Type B pancreatic cell (in vitro differentiated cells): Measurements from ENCODE around the gene PRKG1. TPM values are rescaled to one million over a fixed set of nuclear protein-coding genes. Genes with fewer than 3 reads are reported as not detected.

Experiments
- DNase-seq: peaks from one replicate; pipeline ENCODE4 v3.0.0; 2021; ENCODE audit warnings: mixed read lengths; ENCODE audit not compliant: unreplicated experiment; ENCODE audit errors: extremely low spot score
- H3K27ac Mint-ChIP-seq: 2 replicates; pipeline ENCODE4 v1.8.0; 2021; ENCODE audit warnings: mild to moderate bottlenecking, mixed read lengths
- H3K27me3 Mint-ChIP-seq: 2 replicates; pipeline ENCODE4 v1.8.0; 2021; ENCODE audit warnings: mixed read lengths
- H3K36me3 Mint-ChIP-seq: 2 replicates; pipeline ENCODE4 v1.8.0; 2021; ENCODE audit warnings: mixed read lengths
- H3K4me1 Mint-ChIP-seq: one replicate; pipeline ENCODE4 v1.8.0; 2021; ENCODE audit warnings: mixed read lengths; ENCODE audit not compliant: unreplicated experiment
- H3K4me3 Mint-ChIP-seq: 2 replicates; pipeline ENCODE4 v1.8.0; 2021; ENCODE audit warnings: mild to moderate bottlenecking, mixed read lengths
- H3K9me3 Mint-ChIP-seq: 2 replicates; pipeline ENCODE4 v1.8.0; 2021; ENCODE audit warnings: mixed read lengths
- total RNA-seq: library from RNA; stranded (reverse); gene quantifications from 2 replicates; pipeline ENCODE4 v1.2.1, GENCODE V29; 2021; ENCODE audit warnings: low replicate concordance
- TF ChIP-seq, protein P1 (sequence below): fragments of 200-600 bp; sonication (generic); conservative IDR thresholded peaks from 2 replicates; pipeline ENCODE4 v1.5.0; 2021; ENCODE audit warnings: antibody characterized with exemption, mild to moderate bottlenecking

The PRKG1 gene
- total RNA-seq, 1 donor from 2014 or later, result 12.3 TPM

DNA sequence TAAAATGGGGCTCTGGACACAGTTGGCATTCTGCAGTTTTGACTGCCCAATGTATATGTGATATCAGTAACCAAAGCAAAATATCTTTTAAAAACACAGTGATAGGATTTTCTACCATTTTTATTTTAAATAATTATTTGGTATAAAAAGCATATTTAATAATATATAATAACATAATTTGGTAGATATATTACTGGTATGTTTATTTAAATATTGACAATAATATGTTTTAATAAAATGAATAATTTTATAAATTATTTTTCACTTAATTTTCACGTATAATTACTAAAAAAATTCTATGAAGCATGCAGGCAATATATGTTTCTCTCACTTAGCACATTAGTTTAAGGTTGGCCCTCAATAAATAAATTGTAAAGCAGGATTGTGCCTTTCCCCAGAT is 269.1 kb downstream of the PRKG1 start:
- Mint-ChIP-seq H3K27ac (no peak overlapping the region), H3K4me3 (no peak overlapping the region), H3K27me3 (no peaks in the 10 kb centered on the region), H3K9me3 (peaks cover 7% of the 10 kb centered on the region), H3K36me3 (no peaks in the 10 kb centered on the region), H3K4me1 (no peaks in the 10 kb centered on the region)
- TF ChIP-seq, protein P1, sequence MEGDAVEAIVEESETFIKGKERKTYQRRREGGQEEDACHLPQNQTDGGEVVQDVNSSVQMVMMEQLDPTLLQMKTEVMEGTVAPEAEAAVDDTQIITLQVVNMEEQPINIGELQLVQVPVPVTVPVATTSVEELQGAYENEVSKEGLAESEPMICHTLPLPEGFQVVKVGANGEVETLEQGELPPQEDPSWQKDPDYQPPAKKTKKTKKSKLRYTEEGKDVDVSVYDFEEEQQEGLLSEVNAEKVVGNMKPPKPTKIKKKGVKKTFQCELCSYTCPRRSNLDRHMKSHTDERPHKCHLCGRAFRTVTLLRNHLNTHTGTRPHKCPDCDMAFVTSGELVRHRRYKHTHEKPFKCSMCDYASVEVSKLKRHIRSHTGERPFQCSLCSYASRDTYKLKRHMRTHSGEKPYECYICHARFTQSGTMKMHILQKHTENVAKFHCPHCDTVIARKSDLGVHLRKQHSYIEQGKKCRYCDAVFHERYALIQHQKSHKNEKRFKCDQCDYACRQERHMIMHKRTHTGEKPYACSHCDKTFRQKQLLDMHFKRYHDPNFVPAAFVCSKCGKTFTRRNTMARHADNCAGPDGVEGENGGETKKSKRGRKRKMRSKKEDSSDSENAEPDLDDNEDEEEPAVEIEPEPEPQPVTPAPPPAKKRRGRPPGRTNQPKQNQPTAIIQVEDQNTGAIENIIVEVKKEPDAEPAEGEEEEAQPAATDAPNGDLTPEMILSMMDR, result no peak
- DNase-seq, result no peak

DNA sequence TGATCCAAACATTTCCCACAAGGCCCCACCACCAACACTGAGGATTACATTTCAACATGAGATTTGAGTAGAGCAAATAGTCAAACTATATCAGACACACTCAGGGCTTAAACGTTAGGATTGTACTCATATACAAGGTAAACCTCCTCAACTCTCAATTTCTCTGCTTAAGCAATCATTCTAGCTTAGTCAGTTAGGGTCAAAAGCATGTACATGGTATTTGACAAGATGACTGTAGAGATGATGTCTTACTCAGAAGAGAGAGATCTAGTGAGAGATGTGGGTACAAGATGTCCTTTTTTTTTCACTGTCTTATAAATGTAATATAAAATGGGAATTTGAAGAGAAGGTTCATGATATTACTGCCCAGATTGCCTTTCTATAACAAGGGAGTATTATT is 270.1 kb downstream of the PRKG1 start:
- Mint-ChIP-seq H3K36me3 (no peaks in the 10 kb centered on the region), H3K4me3 (no peak overlapping the region), H3K9me3 (peaks cover 7% of the 10 kb centered on the region), H3K4me1 (no peaks in the 10 kb centered on the region), H3K27ac (no peak overlapping the region), H3K27me3 (no peaks in the 10 kb centered on the region)
- no peak for DNase-seq
- TF ChIP-seq, protein P1, result no peak

DNA sequence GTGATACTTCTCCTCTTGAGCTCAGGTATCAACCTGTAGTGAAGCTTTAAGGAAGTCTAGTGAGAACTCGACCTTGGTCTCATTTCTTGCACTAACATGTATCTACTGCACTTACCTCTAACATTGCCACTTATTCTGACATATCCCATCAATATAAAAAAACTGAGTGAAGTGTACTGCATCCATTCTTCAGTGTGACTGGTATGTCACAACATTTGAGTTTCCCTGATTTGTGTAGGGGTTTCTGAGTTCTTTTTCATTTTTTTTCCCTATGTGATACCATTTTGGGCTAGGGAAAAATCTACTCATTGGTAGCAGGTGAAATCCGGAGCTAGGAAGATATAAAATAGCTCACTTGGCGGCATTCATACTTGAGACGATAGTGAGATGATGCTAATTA is 274.3 kb downstream of the PRKG1 start:
- H3K27me3 Mint-ChIP-seq, result no peaks in the 10 kb centered on the region
- peaks cover 3% of the 10 kb centered on the region for H3K36me3 Mint-ChIP-seq
- H3K27ac Mint-ChIP-seq, result no peak overlapping the region
- no peak overlapping the region for H3K4me3 Mint-ChIP-seq
- peaks cover 10% of the 10 kb centered on the region for H3K9me3 Mint-ChIP-seq
- H3K4me1 Mint-ChIP-seq, result no peaks in the 10 kb centered on the region
- no peak for DNase-seq
- TF ChIP-seq, protein P1, result no peak

DNA sequence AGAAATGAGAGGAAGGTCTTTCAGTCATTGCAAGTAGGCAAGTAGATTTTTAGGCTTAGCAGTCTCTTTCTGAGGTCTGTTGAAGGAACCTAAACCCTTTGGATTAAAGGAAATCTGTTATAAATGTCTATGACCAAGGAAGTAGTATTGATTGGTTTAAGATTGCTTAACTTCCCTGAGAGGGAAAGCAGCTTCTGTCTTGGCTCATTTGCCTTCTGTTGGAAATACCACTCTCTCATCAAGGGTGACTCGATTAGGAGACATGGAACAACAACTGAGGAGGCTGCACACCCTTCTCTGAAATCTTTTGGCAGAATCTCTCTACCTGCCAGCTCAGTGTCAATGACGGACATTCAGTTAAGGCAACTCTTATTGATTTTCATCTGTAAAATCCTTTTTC is 282.9 kb downstream of the PRKG1 start:
- H3K27me3 Mint-ChIP-seq, result no peaks in the 10 kb centered on the region
- H3K36me3 Mint-ChIP-seq, result no peaks in the 10 kb centered on the region
- H3K27ac Mint-ChIP-seq, result no peak overlapping the region
- no peak overlapping the region for H3K4me3 Mint-ChIP-seq
- DNase-seq, result no peak
- no peaks in the 10 kb centered on the region for H3K9me3 Mint-ChIP-seq
- no peaks in the 10 kb centered on the region for H3K4me1 Mint-ChIP-seq
- TF ChIP-seq, protein P1, result no peak

DNA sequence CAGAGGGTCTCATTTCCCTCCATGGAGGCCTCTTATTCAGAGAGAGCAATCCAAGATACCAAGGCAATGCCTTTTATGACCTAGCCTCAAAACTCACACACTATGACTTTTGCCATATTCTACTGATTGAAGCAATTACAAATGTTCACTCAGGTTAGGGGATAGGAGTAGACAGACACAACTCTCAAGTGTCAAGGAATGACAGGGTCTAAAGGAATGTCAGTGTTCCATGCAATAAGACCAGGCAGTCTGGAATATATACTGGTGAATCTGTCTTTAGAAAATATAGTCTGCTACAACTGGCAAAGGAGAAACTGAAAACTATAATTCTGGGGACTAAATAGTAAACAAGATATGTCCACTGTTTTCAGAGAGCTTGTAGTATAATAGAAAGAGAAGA is 283.9 kb downstream of the PRKG1 start:
- Mint-ChIP-seq H3K27me3 (no peaks in the 10 kb centered on the region), H3K4me3 (no peak overlapping the region), H3K4me1 (no peaks in the 10 kb centered on the region), H3K27ac (no peak overlapping the region), H3K36me3 (no peaks in the 10 kb centered on the region), H3K9me3 (no peaks in the 10 kb centered on the region)
- DNase-seq, result no peak
- TF ChIP-seq, protein P1, result no peak

DNA sequence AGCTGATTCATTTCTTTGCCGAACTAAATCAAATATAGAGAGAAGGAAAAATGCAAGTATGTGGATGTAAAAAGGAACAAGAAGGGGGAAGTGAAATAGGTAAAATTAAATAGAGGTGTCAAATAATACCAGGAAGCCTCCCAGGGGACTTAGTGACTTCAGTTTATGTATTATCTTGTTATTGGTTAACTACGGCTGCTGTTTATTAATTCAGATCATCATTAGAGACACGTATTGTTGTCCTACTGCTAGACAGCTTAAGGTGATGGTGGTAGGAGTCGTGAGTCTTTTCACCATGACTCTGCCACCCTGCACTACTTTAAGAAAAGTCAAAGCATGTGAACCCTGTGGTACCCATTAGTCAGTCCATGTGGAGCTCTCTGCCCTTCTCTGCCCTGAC is 289.1 kb downstream of the PRKG1 start:
- no peak for DNase-seq
- Mint-ChIP-seq H3K36me3 (no peaks in the 10 kb centered on the region), H3K27ac (no peak overlapping the region), H3K4me3 (no peak overlapping the region), H3K4me1 (no peaks in the 10 kb centered on the region), H3K27me3 (no peaks in the 10 kb centered on the region), H3K9me3 (no peaks in the 10 kb centered on the region)
- TF ChIP-seq, protein P1, result no peak
